GM12891 (cell line): Measurements from ENCODE around the gene SSTR5.

Experiments used
- PAX5 ChIP-seq: IDR thresholded peaks from 2 replicates; pipeline ENCODE4 v1.6.1; 2011; ENCODE audit warnings: low read length, moderate library complexity, mild to moderate bottlenecking; ENCODE audit not compliant: insufficient read depth, severe bottlenecking
- POLR2A ChIP-seq: IDR thresholded peaks from 2 replicates; pipeline ENCODE4 v1.6.1; 2011; ENCODE audit warnings: low read depth, low read length, control low read depth
- POLR2AphosphoS5 ChIP-seq: IDR thresholded peaks from 2 replicates; pipeline ENCODE4 v1.6.1; 2011; ENCODE audit warnings: low read depth, low read length, control low read depth
- POU2F2 ChIP-seq: IDR thresholded peaks from 2 replicates; pipeline ENCODE4 v1.6.1; 2011; ENCODE audit warnings: low read depth, mild to moderate bottlenecking, control low read depth, low read length, moderate library complexity
- SPI1 ChIP-seq: IDR thresholded peaks from 2 replicates; pipeline ENCODE4 v1.6.1; 2011; ENCODE audit warnings: low read depth, low read length, control low read depth
- TAF1 ChIP-seq: IDR thresholded peaks from 2 replicates; pipeline ENCODE4 v1.6.1; 2011; ENCODE audit warnings: low read depth, low read length, control low read depth

DNA sequence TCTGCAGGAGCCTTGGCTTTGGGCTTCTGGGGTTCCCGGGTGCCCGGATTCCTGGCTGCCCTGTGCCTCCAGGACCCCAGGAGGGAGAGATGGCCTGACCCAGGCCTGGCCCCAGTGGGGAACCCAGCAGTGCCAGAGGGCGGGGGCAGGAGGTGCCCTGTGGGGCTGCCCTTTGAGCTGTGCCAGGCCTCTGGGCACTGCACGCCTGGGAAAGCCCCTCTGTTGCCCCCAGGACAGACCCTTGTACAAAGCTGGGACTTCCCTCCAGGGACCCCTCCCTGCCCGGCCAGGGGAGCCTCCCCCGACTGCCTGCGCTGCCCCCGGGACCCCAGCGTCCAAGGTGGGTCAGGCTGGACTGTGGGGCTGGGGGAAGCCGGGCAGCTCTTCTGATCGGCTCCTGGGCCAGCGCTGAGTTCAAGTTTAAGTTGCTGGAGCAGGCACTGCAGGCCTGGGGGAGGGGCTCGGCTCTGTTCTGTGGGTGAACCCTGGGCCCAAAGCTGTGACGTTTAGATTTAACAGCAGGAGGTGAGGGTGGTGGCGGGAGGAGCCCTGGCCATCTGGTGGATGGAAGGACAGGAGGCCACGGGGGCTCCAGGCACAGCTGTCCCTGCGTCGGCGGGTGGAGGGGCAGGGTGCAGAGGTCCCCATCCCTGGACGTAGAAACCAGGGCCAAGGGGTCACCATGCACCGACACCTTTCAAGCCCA, 51.1 kb downstream of the SSTR5 start:
- TF ChIP-seq POLR2A (no peak), POLR2AphosphoS5 (no peak), TAF1 (no peak), PAX5 (no peak), SPI1 (no peak), POU2F2 (no peak)
